ENCODE data around the gene EIF4G3. TPM values are rescaled to one million over a fixed set of nuclear protein-coding genes. Genes with fewer than 3 reads are reported as not detected.

Gene EIF4G3
- total and polyA plus RNA-seq, 2 donors (not counting 3 experiments of a cell fraction or from before 2014, with no cell fraction given), result 40.7 to 78.5 TPM

- Histone ChIP-seq H3K9ac (replicated peaks; ENCODE audit: extremely low read depth, insufficient read depth, low read length) (no peak overlapping the region), H3K4me3 (replicated peaks in 1 of 3; ENCODE audit: insufficient read depth in 1 of 3, low read depth in 1 of 3, low read length in 3 of 3) (no peak overlapping the region), H3K9me3 (replicated peaks; ENCODE audit: control insufficient read depth, insufficient read depth, low read length) (no peaks in the 10 kb centered on the region), H3K27ac (ENCODE audit: insufficient read depth, low read depth, low read length) (no peak overlapping the region), H3K36me3 (ENCODE audit: control insufficient read depth in 2 of 2, extremely low read depth in 1 of 2, insufficient read depth in 2 of 2, low read length in 2 of 2) (no peaks in the 10 kb centered on the region), H3K27me3 (ENCODE audit: control insufficient read depth in 2 of 2, insufficient read depth in 2 of 2, low read length in 2 of 2) (no peaks in the 10 kb centered on the region), H3K4me1 (ENCODE audit: control insufficient read depth, extremely low read depth, insufficient read depth, low read length) (peaks cover 2% of the 10 kb centered on the region), H3K9me1 (replicated peaks; ENCODE audit: control insufficient read depth, extremely low read depth, insufficient read depth, low read length) (no peaks in the 10 kb centered on the region), H3K79me2 (ENCODE audit: control insufficient read depth, insufficient read depth, low read length) (peaks cover 9% of the 10 kb centered on the region), H2AFZ (ENCODE audit: low read depth, low read length) (no peak overlapping the region), H3K4me2 (ENCODE audit: insufficient read depth, low read length) (no peak overlapping the region), H4K20me1 (replicated peaks; ENCODE audit: control insufficient read depth, extremely low read depth, insufficient read depth, low read length) (no peaks in the 10 kb centered on the region)
- FAIRE-seq (no peak), DNase-seq (ENCODE audit: low read depth, low spot score) (no peak)
- dilution Hi-C loops (cut with MboI; ENCODE audit: extremely low pct_ligation_motif_present, low sequenced_read_pairs), result no loop called here
- BruUV-seq (replicated peaks), result no TSS peak
- POLR2A ChIA-PET, result no interaction called here
- TF ChIP-seq CTCF (IDR thresholded peaks at IDR 0.05; ENCODE audit: extremely low read depth in 1 of 2, insufficient read depth in 1 of 2, low read depth in 1 of 2, low read length in 2 of 2) (no peak), EZH2 (IDR thresholded peaks at IDR 0.05; ENCODE audit: borderline replicate concordance, low read depth, low read length, severe bottlenecking) (no peak), MYC (IDR thresholded peaks at IDR 0.05; ENCODE audit: low read depth, low read length) (no peak), FOS (IDR thresholded peaks at IDR 0.05; ENCODE audit: borderline replicate concordance, insufficient read depth, low read length) (no peak), POLR2AphosphoS5 (IDR thresholded peaks at IDR 0.05; ENCODE audit: insufficient read depth, low read depth, low read length) (no peak), MAX (IDR thresholded peaks at IDR 0.05; ENCODE audit: insufficient read depth, insufficient read length) (no peak), JUN (IDR thresholded peaks at IDR 0.05; ENCODE audit: borderline replicate concordance, insufficient read depth, insufficient read length, low read depth) (no peak), POLR2A (IDR thresholded peaks at IDR 0.05; ENCODE audit: low read depth, low read length) (no peak)
- CTCF ChIA-PET, result no interaction called here
- intact Hi-C loops (cut with micrococcal nuclease), result no loop called here
Measured at GRCh38 chr1:21110163-21110562, 66.5 kb downstream of the EIF4G3 start.

Measured in endothelial cell of umbilical vein (primary cell).